ENCODE data around the gene CLMP.

GRCh38 chr11:123145661-123146060 lies 49.4 kb downstream of the CLMP start:
- no peak for TF ChIP-seq POLR2A (IDR thresholded peaks at IDR 0.05; ENCODE audit: low read length)
- no peak for TF ChIP-seq ZNF302 (CRISPR knock-in tag; IDR thresholded peaks at IDR 0.05)
- TF ChIP-seq CHD2 (IDR thresholded peaks at IDR 0.05; ENCODE audit: low read length, partially characterized antibody), result no peak
- no peak for TF ChIP-seq CTCF (IDR thresholded peaks at IDR 0.05)
- no peak for TF ChIP-seq MAX (IDR thresholded peaks at IDR 0.05)
- TF ChIP-seq, protein P1, sequence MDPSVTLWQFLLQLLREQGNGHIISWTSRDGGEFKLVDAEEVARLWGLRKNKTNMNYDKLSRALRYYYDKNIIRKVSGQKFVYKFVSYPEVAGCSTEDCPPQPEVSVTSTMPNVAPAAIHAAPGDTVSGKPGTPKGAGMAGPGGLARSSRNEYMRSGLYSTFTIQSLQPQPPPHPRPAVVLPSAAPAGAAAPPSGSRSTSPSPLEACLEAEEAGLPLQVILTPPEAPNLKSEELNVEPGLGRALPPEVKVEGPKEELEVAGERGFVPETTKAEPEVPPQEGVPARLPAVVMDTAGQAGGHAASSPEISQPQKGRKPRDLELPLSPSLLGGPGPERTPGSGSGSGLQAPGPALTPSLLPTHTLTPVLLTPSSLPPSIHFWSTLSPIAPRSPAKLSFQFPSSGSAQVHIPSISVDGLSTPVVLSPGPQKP (IDR thresholded peaks at IDR 0.05; ENCODE audit: low read depth, low read length), result no peak
- no peak for TF ChIP-seq TP53 (CRISPR knock-in tag; IDR thresholded peaks at IDR 0.05)
- TF ChIP-seq, protein P2, sequence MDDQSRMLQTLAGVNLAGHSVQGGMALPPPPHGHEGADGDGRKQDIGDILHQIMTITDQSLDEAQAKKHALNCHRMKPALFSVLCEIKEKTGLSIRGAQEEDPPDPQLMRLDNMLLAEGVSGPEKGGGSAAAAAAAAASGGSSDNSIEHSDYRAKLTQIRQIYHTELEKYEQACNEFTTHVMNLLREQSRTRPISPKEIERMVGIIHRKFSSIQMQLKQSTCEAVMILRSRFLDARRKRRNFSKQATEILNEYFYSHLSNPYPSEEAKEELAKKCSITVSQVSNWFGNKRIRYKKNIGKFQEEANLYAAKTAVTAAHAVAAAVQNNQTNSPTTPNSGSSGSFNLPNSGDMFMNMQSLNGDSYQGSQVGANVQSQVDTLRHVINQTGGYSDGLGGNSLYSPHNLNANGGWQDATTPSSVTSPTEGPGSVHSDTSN (IDR thresholded peaks at IDR 0.05), result no peak
- no peak for TF ChIP-seq HDAC2 (IDR thresholded peaks at IDR 0.05)
- peak; percentile 10 for TF ChIP-seq MAFK (IDR thresholded peaks at IDR 0.05; ENCODE audit: partially characterized antibody)
- no peak for TF ChIP-seq NR3C1 (IDR thresholded peaks at IDR 0.05)
